KMS-11 (cell line): ENCODE results near the gene NTHL1.

ENCODE experiments used
- H2AFZ ChIP-seq: fragments of 200-600 bp; sonication (generic); 2 replicates; pipeline ENCODE4 v1.6.1; 2016; ENCODE audit warnings: antibody characterized with exemption, mixed run types, low read depth
- H3K27ac ChIP-seq: fragments of 200-600 bp; sonication (generic); 2 replicates; pipeline ENCODE4 v1.6.1; 2016; ENCODE audit warnings: mild to moderate bottlenecking, mixed run types
- H3K27me3 ChIP-seq: fragments of 200-600 bp; sonication (generic); 2 replicates; pipeline ENCODE4 v1.6.1; 2017; ENCODE audit warnings: mild to moderate bottlenecking, low read depth, mixed run types, moderate library complexity; ENCODE audit not compliant: insufficient read depth
- H3K36me3 ChIP-seq: fragments of 200-600 bp; sonication (generic); 2 replicates; pipeline ENCODE4 v1.6.1; 2017; ENCODE audit warnings: mild to moderate bottlenecking, mixed run types; ENCODE audit not compliant: insufficient read depth
- H3K4me1 ChIP-seq: fragments of 200-600 bp; sonication (generic); 2 replicates; pipeline ENCODE4 v1.6.1; 2016; ENCODE audit warnings: mild to moderate bottlenecking, low read depth, mixed run types; ENCODE audit not compliant: poor library complexity, severe bottlenecking
- H3K4me2 ChIP-seq: fragments of 200-600 bp; sonication (generic); 2 replicates; pipeline ENCODE4 v1.7.0; 2016; ENCODE audit warnings: mild to moderate bottlenecking, mixed run types
- H3K4me3 ChIP-seq: fragments of 200-600 bp; sonication (generic); IDR thresholded peaks from 2 replicates; pipeline ENCODE4 v1.6.1; 2017; ENCODE audit warnings: low read depth, low read length, mixed read lengths; ENCODE audit not compliant: insufficient read depth
- H3K79me2 ChIP-seq: fragments of 200-600 bp; sonication (generic); 2 replicates; pipeline ENCODE4 v1.6.1; 2016; ENCODE audit warnings: low read depth, mixed run types; ENCODE audit not compliant: insufficient read depth
- H3K9ac ChIP-seq: fragments of 200-600 bp; sonication (generic); 2 replicates; pipeline ENCODE4 v1.6.1; 2016; ENCODE audit warnings: mild to moderate bottlenecking, mixed run types
- H4K20me1 ChIP-seq: fragments of 200-600 bp; sonication (generic); 2 replicates; pipeline ENCODE4 v1.6.1; 2016; ENCODE audit warnings: mild to moderate bottlenecking, mixed run types; ENCODE audit not compliant: insufficient read depth
- CTCF ChIP-seq: fragments of 200-600 bp; sonication (generic); conservative IDR thresholded peaks from 2 replicates; pipeline ENCODE4 v1.6.1; 2017; ENCODE audit warnings: low read depth, mild to moderate bottlenecking, antibody characterized with exemption, low read length, moderate library complexity, mixed read lengths

Gene NTHL1

GRCh38 chr16:2082171-2082982, 34.7 kb upstream of the NTHL1 start:
- no peaks in the 10 kb centered on the region for H4K20me1 ChIP-seq
- no peak for TF ChIP-seq CTCF
- H3K4me1 ChIP-seq = no peaks in the 10 kb centered on the region
- H3K36me3 ChIP-seq = no peaks in the 10 kb centered on the region
- no peak overlapping the region for H2AFZ ChIP-seq
- no peak overlapping the region for H3K4me2 ChIP-seq
- no peak overlapping the region for H3K4me3 ChIP-seq
- no peaks in the 10 kb centered on the region for H3K79me2 ChIP-seq
- H3K9ac ChIP-seq = no peak overlapping the region
- no peaks in the 10 kb centered on the region for H3K27me3 ChIP-seq
- no peak overlapping the region for H3K27ac ChIP-seq

GRCh38 chr16:2081201-2082084, 33.8 kb upstream of the NTHL1 start:
- no peak for TF ChIP-seq CTCF
- no peaks in the 10 kb centered on the region for H4K20me1 ChIP-seq
- H3K36me3 ChIP-seq = no peaks in the 10 kb centered on the region
- H3K27me3 ChIP-seq = no peaks in the 10 kb centered on the region
- H3K4me2 ChIP-seq = no peak overlapping the region
- H3K4me3 ChIP-seq = no peak overlapping the region
- no peaks in the 10 kb centered on the region for H3K79me2 ChIP-seq
- H3K27ac ChIP-seq = no peak overlapping the region
- H3K9ac ChIP-seq = no peak overlapping the region
- no peak overlapping the region for H2AFZ ChIP-seq
- H3K4me1 ChIP-seq = no peaks in the 10 kb centered on the region

- no peak overlapping the region for H3K27ac ChIP-seq
- no peak for TF ChIP-seq CTCF
- no peaks in the 10 kb centered on the region for H3K27me3 ChIP-seq
- H2AFZ ChIP-seq = no peak overlapping the region
- no peak overlapping the region for H3K9ac ChIP-seq
- no peak overlapping the region for H3K4me3 ChIP-seq
- H3K36me3 ChIP-seq = no peaks in the 10 kb centered on the region
- H3K79me2 ChIP-seq = no peaks in the 10 kb centered on the region
- no peak overlapping the region for H3K4me2 ChIP-seq
- no peaks in the 10 kb centered on the region for H3K4me1 ChIP-seq
- no peaks in the 10 kb centered on the region for H4K20me1 ChIP-seq
These were observed 32.4 kb upstream of the NTHL1 start for GRCh38 chr16:2079991-2080390.

GRCh38 chr16:2079311-2079800, 31.7 kb upstream of the NTHL1 start:
- Histone ChIP-seq H3K4me2 (no peak overlapping the region), H3K4me3 (no peak overlapping the region), H3K4me1 (no peaks in the 10 kb centered on the region), H4K20me1 (no peaks in the 10 kb centered on the region), H3K27me3 (no peaks in the 10 kb centered on the region), H3K9ac (no peak overlapping the region), H2AFZ (no peak overlapping the region), H3K27ac (no peak overlapping the region), H3K36me3 (no peaks in the 10 kb centered on the region), H3K79me2 (no peaks in the 10 kb centered on the region)
- TF ChIP-seq CTCF = no peak
